C4-2B (cell line): ENCODE measurements around the gene AQP9.

Source experiments
- H3K27ac ChIP-seq: fragments of 450-650 bp; 2 replicates; pipeline ENCODE4 v1.5.1; 2017
- CTCF ChIP-seq: fragments of 450-650 bp; conservative IDR thresholded peaks from 2 replicates; pipeline ENCODE4 v1.5.1; 2017; ENCODE audit warnings: mild to moderate bottlenecking
- ZFX ChIP-seq: fragments of 450-650 bp; IDR thresholded peaks from 2 replicates; pipeline ENCODE4 v1.6.1; 2017

The AQP9 gene

DNA sequence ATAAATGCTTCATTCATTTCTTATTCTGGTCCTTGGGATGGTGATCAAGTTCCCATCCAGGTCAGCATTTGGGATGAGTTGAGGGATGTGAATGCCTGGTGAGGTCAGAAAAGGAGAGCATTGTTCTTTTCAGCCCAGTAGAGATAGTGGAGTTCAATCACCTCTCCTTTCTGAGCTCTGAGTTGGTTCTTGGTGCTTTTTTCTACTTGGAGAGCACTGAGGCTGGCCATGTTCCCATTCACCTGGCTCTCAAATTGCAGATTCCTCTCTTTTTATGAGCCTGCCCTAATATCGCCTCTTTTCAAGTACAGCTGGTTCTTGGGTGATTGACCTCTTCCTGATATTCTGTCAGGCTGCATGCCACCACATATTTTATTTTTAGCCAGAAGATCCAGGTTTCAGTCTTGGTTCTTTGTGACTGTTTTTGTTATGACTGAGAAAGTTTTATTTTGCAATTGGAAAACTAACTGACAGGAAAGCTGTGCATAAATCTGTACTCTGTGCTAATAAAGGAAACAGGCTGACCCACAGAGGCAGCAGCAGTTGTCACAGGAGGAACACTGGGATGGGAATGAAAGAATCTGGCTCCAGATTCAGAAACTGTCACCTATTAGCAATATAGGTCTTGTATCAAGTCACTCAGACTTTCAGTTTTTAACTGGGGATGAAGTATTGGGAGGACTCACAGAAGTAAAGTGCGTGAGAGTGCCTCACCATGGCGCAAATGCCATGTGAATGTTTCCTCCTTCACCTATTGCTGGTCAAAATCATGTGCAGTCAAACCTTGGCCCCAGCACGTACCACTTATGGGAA is 10.7 kb downstream of the AQP9 start:
- TF ChIP-seq CTCF (no peak), ZFX (no peak)

DNA sequence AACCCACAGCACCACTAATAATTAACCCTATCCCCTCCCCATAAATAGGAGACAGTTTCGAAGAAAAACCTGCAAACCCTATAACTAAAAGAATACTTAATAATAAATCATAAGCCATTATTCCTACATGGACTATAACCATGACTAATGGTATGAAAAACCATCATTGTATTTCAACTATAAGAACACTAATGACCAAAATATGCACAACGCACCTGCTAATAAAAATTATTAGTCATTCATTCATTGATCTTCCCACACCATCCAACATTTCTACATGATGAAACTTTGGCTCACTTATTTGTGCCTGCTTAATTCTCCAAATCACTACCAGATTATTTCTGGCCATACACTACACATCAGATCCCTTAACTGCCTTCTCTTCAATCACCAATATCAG is 16.6 kb downstream of the AQP9 start:
- no peak for TF ChIP-seq ZFX
- no peak for TF ChIP-seq CTCF
- H3K27ac ChIP-seq: no peak overlapping the region

More for the DNA sequence above, 10.7 kb downstream of the AQP9 start:
- no peak overlapping the region for H3K27ac ChIP-seq

GRCh38 chr15:58159827-58160386 is 21.7 kb downstream of the AQP9 start:
- TF ChIP-seq ZFX (no peak), CTCF (no peak)
- H3K27ac ChIP-seq: no peak overlapping the region

DNA sequence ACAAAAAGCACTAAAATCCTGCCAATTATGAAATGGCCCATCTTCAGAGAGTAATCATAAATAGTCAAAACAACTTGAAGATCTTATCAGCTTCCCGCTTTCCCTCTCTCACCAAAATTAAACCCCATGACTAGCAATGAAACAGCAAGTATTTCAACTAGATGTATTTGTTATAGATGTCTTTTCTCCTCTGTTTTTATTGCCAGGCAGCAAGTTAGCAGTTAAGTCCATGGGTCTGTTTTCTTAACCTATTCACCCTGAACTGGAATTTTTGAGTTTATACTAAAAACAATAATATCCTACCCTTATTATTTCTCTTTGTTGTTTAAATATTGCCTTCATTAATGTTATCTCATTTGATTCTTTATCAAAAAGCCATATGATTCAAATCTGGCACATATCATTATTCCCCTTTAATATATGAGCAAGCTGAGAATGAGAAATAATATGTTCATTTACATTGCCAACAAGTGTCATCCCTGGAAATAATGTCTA is 23.3 kb downstream of the AQP9 start:
- H3K27ac ChIP-seq: no peak overlapping the region
- TF ChIP-seq CTCF (no peak), ZFX (no peak)

DNA sequence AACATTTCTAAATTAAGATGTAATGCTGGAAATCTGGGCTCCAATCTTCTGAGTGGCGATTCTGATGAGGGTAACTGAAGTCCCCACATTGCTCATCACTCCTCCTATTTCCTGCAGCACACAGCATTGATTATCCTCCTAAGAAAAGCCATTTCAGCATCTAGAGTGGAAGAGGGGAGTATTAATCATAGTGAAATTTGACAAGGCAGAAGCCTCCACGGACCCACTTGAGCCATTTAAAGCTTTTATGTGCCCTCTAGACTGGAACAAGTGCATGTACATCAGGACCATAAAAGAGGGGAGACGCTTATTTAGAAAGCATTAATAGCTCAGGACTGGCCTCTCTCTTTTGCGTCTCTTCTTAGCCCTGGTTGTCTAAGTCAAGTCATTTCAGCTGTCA is 25.8 kb downstream of the AQP9 start:
- TF ChIP-seq CTCF: no peak
- H3K27ac ChIP-seq: no peak overlapping the region

GRCh38 chr15:58164926-58165325 is 26.7 kb downstream of the AQP9 start:
- no peak overlapping the region for H3K27ac ChIP-seq
- TF ChIP-seq CTCF: no peak
- TF ChIP-seq ZFX: no peak

DNA sequence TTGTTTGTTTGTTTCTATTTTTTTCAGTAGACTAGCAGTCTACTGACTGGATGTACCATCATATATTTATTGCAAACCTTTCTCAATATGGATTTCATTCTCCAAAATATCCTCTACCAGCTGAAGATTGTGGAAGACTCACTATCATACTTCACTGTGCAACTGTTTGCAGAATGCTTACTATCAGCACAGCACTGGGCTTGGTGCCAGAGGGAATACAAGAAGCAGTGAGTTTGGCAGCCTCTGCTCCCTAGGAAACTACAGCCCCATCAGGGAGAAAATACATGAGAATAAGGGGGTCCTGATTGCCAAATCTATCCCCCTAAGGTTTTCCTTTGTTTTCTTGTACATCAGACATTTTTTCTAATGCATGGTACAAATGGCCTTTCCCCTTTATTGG is 27.5 kb downstream of the AQP9 start:
- TF ChIP-seq ZFX: no peak
- no peak for TF ChIP-seq CTCF
- H3K27ac ChIP-seq: no peak overlapping the region
